PFSK-1 (cell line): ENCODE data around the gene WFDC5.

Experiments used
- FOXP2 ChIP-seq: optimal IDR thresholded peaks from 2 replicates; pipeline ENCODE3; 2011; ENCODE audit warnings: borderline replicate concordance, control low read depth, inconsistent platforms; ENCODE audit not compliant: insufficient read depth; ENCODE audit errors: extremely low read length, extremely low read depth
- POLR2AphosphoS5 ChIP-seq: IDR thresholded peaks from 2 replicates; pipeline ENCODE4 v1.6.1; 2012; ENCODE audit warnings: low read depth, mild to moderate bottlenecking, control low read depth, low read length, moderate library complexity
- REST ChIP-seq, 2 experiments: IDR thresholded peaks; 2 replicates each; pipeline versions ENCODE4 v1.6.1 to v1.8.0; 2011 to 2012; ENCODE audit warnings: low read depth in 2 of 2, low read length in 2 of 2, control low read depth in 1 of 2, inconsistent platforms in 1 of 2, mild to moderate bottlenecking in 1 of 2, moderate library complexity in 1 of 2; ENCODE audit not compliant: insufficient read depth in 1 of 2
- SIN3A ChIP-seq: IDR thresholded peaks from 2 replicates; pipeline ENCODE4 v1.6.1; 2012; ENCODE audit warnings: mild to moderate bottlenecking, low read length, moderate library complexity, borderline replicate concordance; ENCODE audit not compliant: insufficient read depth
- TAF1 ChIP-seq: IDR thresholded peaks from 2 replicates; pipeline ENCODE4 v1.6.1; 2012; ENCODE audit warnings: low read length, control low read depth, borderline replicate concordance; ENCODE audit not compliant: insufficient read depth

- TF ChIP-seq REST (IDR thresholded peaks at IDR 0.05; ENCODE audit: insufficient read depth in 1 of 2, low read depth in 2 of 2, low read length in 2 of 2) = no peak
- no peak for TF ChIP-seq POLR2AphosphoS5
- TF ChIP-seq TAF1 = no peak
- no peak for TF ChIP-seq SIN3A
- TF ChIP-seq FOXP2 = no peak
Measured at GRCh38 chr20:45066372-45066771, 48.6 kb downstream of the WFDC5 start.
